Bronchial epithelial cell (primary cell): Measurements from ENCODE around the gene MPND. TPM values are rescaled to one million over a fixed set of nuclear protein-coding genes. Genes with fewer than 3 reads are reported as not detected.

Source experiments
- DNase-seq: peaks from one replicate; pipeline ENCODE4 v3.0.0-alpha.2; 2010; ENCODE audit warnings: low read depth
- FAIRE-seq: peaks from 2 replicates; lab custom pipeline; 2011; peaks lifted over from hg19 to GRCh38; lab: Jason Lieb, UNC
- H3K27me3 ChIP-seq: 2 replicates; pipeline ENCODE4 v1.5.1; 2011; ENCODE audit warnings: low read length; ENCODE audit not compliant: control insufficient read depth, insufficient read depth
- H3K36me3 ChIP-seq: 2 replicates; pipeline ENCODE4 v1.5.1; 2011; ENCODE audit warnings: low read length; ENCODE audit not compliant: control insufficient read depth, insufficient read depth
- H3K4me3 ChIP-seq: 2 replicates; pipeline ENCODE4 v1.5.1; 2011; ENCODE audit warnings: mild to moderate bottlenecking, low read depth, low read length, control low read depth
- total RNA-seq: library from RNA; depleted of rRNA; stranded (reverse); fragments of >200 nt; gene quantifications from 2 replicates; pipeline ENCODE4 v1.2.1, GENCODE V29; 2014
- TF ChIP-seq, protein P1 (sequence below): IDR thresholded peaks from 2 replicates; pipeline ENCODE4 v1.5.1; 2011; ENCODE audit warnings: mild to moderate bottlenecking, moderate library complexity, low read length, control low read depth, inconsistent platforms; ENCODE audit not compliant: insufficient read depth, severe bottlenecking

Gene MPND
- total RNA-seq, 1 donor from 2014 or later = 3.7 TPM

DNA sequence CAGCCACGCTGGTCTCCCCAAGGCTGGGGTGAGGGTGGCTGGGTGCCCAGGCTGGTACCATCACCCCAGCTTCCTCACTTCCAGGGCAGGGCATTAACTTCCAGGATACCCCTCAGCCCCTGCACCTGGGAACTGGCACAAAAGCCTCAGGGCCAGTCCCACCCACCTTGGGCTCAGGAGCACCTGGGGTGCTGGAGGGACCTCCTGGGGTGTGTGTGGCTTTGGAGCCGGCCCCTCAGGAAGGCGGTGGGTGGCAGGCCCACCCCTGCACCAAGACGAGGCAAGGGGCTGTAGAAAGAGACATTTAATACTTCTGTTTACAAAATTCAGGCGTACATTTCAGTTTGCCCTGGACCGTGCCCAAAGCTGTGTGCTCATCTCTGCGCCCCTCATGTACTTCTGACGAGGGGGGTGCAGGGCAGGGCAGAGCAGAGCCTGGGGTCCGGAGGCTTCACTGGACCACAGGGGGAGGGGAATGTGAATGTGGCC, 16.8 kb downstream of the MPND start:
- Histone ChIP-seq H3K4me3 (no peak overlapping the region), H3K36me3 (peaks cover 33% of the 10 kb centered on the region), H3K27me3 (no peaks in the 10 kb centered on the region)
- TF ChIP-seq, protein P1, sequence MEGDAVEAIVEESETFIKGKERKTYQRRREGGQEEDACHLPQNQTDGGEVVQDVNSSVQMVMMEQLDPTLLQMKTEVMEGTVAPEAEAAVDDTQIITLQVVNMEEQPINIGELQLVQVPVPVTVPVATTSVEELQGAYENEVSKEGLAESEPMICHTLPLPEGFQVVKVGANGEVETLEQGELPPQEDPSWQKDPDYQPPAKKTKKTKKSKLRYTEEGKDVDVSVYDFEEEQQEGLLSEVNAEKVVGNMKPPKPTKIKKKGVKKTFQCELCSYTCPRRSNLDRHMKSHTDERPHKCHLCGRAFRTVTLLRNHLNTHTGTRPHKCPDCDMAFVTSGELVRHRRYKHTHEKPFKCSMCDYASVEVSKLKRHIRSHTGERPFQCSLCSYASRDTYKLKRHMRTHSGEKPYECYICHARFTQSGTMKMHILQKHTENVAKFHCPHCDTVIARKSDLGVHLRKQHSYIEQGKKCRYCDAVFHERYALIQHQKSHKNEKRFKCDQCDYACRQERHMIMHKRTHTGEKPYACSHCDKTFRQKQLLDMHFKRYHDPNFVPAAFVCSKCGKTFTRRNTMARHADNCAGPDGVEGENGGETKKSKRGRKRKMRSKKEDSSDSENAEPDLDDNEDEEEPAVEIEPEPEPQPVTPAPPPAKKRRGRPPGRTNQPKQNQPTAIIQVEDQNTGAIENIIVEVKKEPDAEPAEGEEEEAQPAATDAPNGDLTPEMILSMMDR = no peak
- FAIRE-seq = no peak
- no peak for DNase-seq

DNA sequence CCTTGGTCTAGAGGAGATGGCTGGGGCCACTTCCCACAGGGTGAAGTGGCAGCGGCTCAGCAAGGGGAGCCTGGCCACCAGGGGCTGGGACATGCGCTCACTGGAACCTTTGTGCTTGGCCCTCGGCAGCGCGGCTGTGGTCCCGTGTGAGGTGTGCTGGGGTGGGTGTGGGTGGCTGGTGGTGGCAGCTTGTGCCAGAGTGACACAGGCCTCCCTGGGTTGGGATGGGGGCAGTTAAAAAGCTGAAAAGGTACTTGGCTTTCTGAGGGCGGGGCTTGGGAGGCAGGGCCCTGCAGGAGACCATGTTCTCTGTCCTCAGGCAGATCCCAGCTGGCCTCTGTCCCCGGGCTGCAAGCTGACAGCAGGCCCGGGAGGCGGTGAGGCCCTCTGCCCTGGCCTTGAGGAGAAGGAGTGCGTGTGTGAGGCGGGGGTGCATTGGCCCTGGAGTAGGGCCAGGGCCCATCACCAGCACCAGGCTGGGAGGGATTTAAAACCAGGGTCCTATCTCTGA, 17.3 kb downstream of the MPND start:
- no peak for FAIRE-seq
- DNase-seq = no peak
- Histone ChIP-seq H3K36me3 (peaks cover 37% of the 10 kb centered on the region), H3K4me3 (no peak overlapping the region), H3K27me3 (no peaks in the 10 kb centered on the region)
- TF ChIP-seq, protein P1 = no peak

DNA sequence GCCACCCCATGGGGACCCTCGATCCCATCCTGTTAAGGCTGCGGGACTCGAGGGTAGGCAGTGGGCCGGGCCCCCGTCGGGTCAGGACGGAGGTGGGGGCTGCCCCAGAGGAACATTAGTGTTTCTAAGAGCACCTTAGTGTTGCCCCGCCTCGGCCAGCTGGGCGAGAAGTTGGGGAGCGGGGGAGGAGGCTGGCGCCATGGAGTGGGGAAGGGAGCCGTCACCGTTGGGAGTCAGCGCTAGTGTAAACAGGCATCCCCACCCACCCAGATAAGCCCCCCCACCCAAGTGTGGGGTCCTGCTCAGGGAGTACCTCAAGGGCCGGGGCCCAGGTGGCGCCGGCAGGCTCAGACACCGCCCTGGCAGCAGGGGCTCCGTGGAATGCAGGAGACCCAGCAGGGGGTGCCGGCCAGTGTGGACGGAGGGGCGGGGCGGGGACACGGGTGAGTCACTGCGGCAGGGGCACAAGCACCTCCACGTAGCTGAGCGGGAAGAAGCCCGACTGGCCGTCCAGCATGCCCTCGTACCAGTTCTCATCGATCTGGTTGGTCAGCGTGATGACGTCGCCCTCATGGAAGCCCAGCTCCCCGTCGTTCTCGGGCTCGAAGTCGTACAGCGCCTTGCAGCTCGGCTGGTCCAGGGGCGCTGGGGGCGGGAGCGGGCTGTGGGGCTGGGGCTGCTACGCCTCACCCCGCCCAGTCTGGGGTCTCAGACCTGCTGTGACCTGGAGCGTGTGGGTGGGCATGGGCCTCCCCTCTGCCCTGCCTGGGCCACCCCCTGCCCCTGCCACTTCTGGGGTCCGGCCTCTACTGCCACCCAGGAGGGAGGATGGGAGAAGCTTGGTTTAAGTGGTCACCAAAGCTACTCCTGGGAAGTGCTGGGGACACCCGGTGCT, 18.0 kb downstream of the MPND start:
- Histone ChIP-seq H3K4me3 (no peak overlapping the region), H3K36me3 (peaks cover 44% of the 10 kb centered on the region), H3K27me3 (no peaks in the 10 kb centered on the region)
- TF ChIP-seq, protein P1 = no peak
- DNase-seq = no peak
- no peak for FAIRE-seq

DNA sequence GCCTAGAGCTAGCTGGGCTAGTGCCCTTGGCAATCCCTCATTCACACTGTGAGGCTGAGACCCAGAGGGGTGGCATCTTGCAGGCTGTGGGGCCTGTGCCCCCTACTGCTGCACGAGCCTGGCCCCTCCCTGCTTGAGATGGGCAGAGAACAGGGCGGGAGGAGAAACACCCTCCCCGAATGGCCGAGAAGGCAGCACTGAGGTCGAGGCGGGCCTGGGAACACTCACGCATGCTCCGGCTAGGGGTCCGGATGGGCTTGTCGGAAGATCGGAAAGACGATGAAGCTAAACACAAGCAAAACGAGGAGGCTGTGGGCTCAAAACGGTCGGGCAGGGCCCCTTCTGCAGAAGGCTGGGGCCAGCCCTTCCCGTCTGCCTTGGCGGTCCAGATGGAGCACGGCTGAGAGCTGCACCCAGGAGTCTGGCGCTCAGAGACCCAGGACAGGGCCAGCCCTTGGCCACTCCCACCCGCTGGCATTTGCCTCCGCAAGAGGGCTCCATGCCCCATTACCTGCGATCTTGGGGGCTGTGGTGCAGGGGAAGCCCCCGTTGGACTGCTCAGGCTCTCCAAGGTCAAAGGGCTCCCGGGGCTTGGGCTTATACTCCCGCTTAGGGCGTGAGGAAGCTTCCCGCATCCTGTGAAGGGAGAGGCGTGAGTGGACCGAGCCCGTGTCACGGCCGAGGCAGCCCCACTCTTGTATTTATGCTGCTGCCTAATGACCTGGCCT, 18.9 kb downstream of the MPND start:
- Histone ChIP-seq H3K4me3 (no peak overlapping the region), H3K36me3 (peaks cover 48% of the 10 kb centered on the region), H3K27me3 (no peaks in the 10 kb centered on the region)
- DNase-seq (no peak), FAIRE-seq (no peak)
- TF ChIP-seq, protein P1 = no peak

DNA sequence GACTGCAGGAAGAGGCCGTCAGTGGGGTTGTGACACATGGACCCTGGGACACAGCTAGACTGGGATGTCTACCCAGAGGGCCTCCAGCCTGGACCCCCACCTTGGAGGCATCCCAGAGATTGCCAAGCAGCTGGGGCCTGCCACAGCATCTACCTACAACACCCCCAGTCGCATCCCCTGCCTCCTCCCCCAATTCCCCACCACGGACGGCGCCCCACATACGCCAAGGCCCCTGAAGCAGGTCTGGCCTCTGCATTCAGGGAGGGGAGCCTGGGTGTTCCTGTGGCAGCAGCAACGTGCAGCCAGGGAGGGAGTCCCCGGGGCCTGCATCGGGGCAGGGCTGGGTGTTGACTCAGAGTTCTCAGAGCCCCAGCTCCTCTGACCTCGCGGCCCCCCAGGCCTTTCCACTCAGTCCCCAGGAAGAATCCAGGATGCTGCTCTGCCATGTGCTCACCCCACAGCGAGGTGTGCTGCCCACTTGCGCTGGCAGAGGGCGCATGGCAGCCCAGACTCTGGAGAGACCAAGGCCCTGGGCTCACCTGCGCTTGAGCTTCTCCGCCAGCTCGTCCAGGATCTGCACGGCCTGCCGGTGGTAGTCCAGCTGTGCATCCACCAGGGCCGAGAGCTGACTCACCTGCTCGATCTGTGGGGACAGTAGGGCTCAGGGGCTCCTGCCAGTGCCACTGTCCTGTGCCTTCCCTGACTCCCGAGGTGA, 19.6 kb downstream of the MPND start:
- FAIRE-seq = peak; percentile 36

More for the DNA sequence above, 19.6 kb downstream of the MPND start:
- TF ChIP-seq, protein P1 = peak; percentile 37
- Histone ChIP-seq H3K4me3 (no peak overlapping the region), H3K36me3 (peaks cover 55% of the 10 kb centered on the region), H3K27me3 (no peaks in the 10 kb centered on the region)
- no peak for DNase-seq
